HEK293 (cell line): Measurements from ENCODE around the gene STC2.

ENCODE experiments used
- CTCF ChIA-PET: fragments of 350-600 bp; formaldehyde crosslinking; extraction: SDS; loops from one replicate; lab custom pipeline; 2021; ENCODE audit warnings: antibody characterized with exemption; lab: Yijun Ruan, JAX
- POLR2A ChIA-PET: fragments of 300-600 bp; formaldehyde crosslinking; extraction: SDS; loops from one replicate; lab custom pipeline; 2020; ENCODE audit warnings: antibody characterized with exemption, inconsistent platforms; lab: Yijun Ruan, JAX
- H3K27ac ChIP-seq: fragments of 200-500 bp; sonication (Bioruptor generic); 2 replicates; pipeline ENCODE4 v1.5.1; 2014; ENCODE audit warnings: low read depth, low read length, control low read depth, inconsistent platforms; ENCODE audit errors: extremely low read depth
- H3K36me3 ChIP-seq, 2 experiments: fragments of 200-500 bp in 1 of 2; sonication (Bioruptor generic) in 1 of 2; 1 replicate in 1 of 2; 2 replicates in 1 of 2; pipeline ENCODE4 v1.5.1; 2014 to 2017; ENCODE audit warnings: inconsistent platforms in 2 of 2, low read length in 2 of 2; ENCODE audit not compliant: control insufficient read depth in 2 of 2, insufficient read depth in 1 of 2
- H3K4me1 ChIP-seq: fragments of 200-500 bp; sonication (Bioruptor generic); 2 replicates; pipeline ENCODE4 v1.5.1; 2014; ENCODE audit warnings: mild to moderate bottlenecking, low read length, inconsistent platforms; ENCODE audit not compliant: control insufficient read depth, insufficient read depth
- H3K4me3 ChIP-seq: 2 replicates; pipeline ENCODE4 v1.5.1; 2011; ENCODE audit warnings: low read depth, mild to moderate bottlenecking, control low read depth, low read length, moderate library complexity
- H3K9me3 ChIP-seq: fragments of 200-500 bp; sonication (Bioruptor generic); 2 replicates; pipeline ENCODE4 v1.5.1; 2014; ENCODE audit warnings: low read depth, low read length, inconsistent platforms; ENCODE audit not compliant: control insufficient read depth, insufficient read depth
- ELK4 ChIP-seq: IDR thresholded peaks from 2 replicates; pipeline ENCODE4 v1.6.1; 2011; ENCODE audit warnings: mild to moderate bottlenecking, low read depth, low read length, borderline replicate concordance
- HIC1 ChIP-seq: fragments of 450-650 bp; formaldehyde crosslinking; IDR thresholded peaks from 2 replicates; pipeline ENCODE4 v1.5.1; 2016; ENCODE audit warnings: missing biosample characterization, missing genetic modification characterization
- PRDM2 ChIP-seq: fragments of 450-650 bp; formaldehyde crosslinking; IDR thresholded peaks from 2 replicates; pipeline ENCODE4 v1.5.1; 2016; ENCODE audit warnings: missing biosample characterization, missing genetic modification characterization, borderline replicate concordance
- SETDB1 ChIP-seq: IDR thresholded peaks from one replicate; pipeline ENCODE4 v1.6.1; 2017; ENCODE audit warnings: mild to moderate bottlenecking, low read length, moderate library complexity, mixed read lengths; ENCODE audit not compliant: insufficient read length
- SP2 ChIP-seq: fragments of 450-650 bp; formaldehyde crosslinking; IDR thresholded peaks from 2 replicates; pipeline ENCODE4 v1.5.1; 2016; ENCODE audit warnings: missing biosample characterization, missing genetic modification characterization
- TCF7L2 ChIP-seq: IDR thresholded peaks from 2 replicates; pipeline ENCODE4 v1.6.1; 2011; ENCODE audit warnings: low read depth, mild to moderate bottlenecking, inconsistent platforms, low read length, moderate library complexity, borderline replicate concordance
- TRIM28 ChIP-seq: IDR thresholded peaks from 2 replicates; pipeline ENCODE4 v1.6.1; 2011; ENCODE audit warnings: low read length, control low read depth, borderline replicate concordance
- ZBTB21 ChIP-seq: fragments of 450-650 bp; formaldehyde crosslinking; IDR thresholded peaks from 2 replicates; pipeline ENCODE4 v1.5.1; 2017; ENCODE audit warnings: missing biosample characterization, missing genetic modification characterization
- ZBTB44 ChIP-seq: fragments of 450-650 bp; IDR thresholded peaks from 2 replicates; pipeline ENCODE4 v1.5.1; 2018; ENCODE audit warnings: missing biosample characterization, mild to moderate bottlenecking, missing genetic modification characterization
- ZBTB6 ChIP-seq: fragments of 450-650 bp; formaldehyde crosslinking; IDR thresholded peaks from 2 replicates; pipeline ENCODE4 v1.5.1; 2017; ENCODE audit warnings: missing biosample characterization, missing genetic modification characterization
- ZBTB8A ChIP-seq: fragments of 450-650 bp; formaldehyde crosslinking; IDR thresholded peaks from 2 replicates; pipeline ENCODE4 v1.5.1; 2016; ENCODE audit warnings: missing biosample characterization, missing genetic modification characterization
- ZFP69B ChIP-seq: fragments of 450-650 bp; formaldehyde crosslinking; IDR thresholded peaks from 2 replicates; pipeline ENCODE4 v1.5.1; 2016; ENCODE audit warnings: missing biosample characterization, missing genetic modification characterization
- ZIC2 ChIP-seq: fragments of 450-650 bp; formaldehyde crosslinking; IDR thresholded peaks from 2 replicates; pipeline ENCODE4 v1.5.1; 2016; ENCODE audit warnings: missing biosample characterization, missing genetic modification characterization
- ZNF112 ChIP-seq: fragments of 450-650 bp; formaldehyde crosslinking; IDR thresholded peaks from 2 replicates; pipeline ENCODE4 v1.5.0; 2017; ENCODE audit warnings: missing biosample characterization, missing genetic modification characterization
- ZNF19 ChIP-seq: fragments of 450-650 bp; formaldehyde crosslinking; IDR thresholded peaks from 2 replicates; pipeline ENCODE4; 2016; ENCODE audit warnings: missing biosample characterization, missing genetic modification characterization, low read depth
- ZNF48 ChIP-seq: fragments of 450-650 bp; formaldehyde crosslinking; IDR thresholded peaks from 2 replicates; pipeline ENCODE4 v1.5.1; 2016; ENCODE audit warnings: missing biosample characterization, missing genetic modification characterization
- ZNF501 ChIP-seq: fragments of 450-650 bp; formaldehyde crosslinking; IDR thresholded peaks from 2 replicates; pipeline ENCODE4 v1.5.1; 2016; ENCODE audit warnings: missing biosample characterization, missing genetic modification characterization
- ZNF510 ChIP-seq: fragments of 450-650 bp; formaldehyde crosslinking; IDR thresholded peaks from 2 replicates; pipeline ENCODE4 v1.5.1; 2018; ENCODE audit warnings: mild to moderate bottlenecking, missing genetic modification characterization, missing biosample characterization; ENCODE audit not compliant: insufficient replicate concordance
- ZNF530 ChIP-seq: fragments of 450-650 bp; formaldehyde crosslinking; IDR thresholded peaks from 2 replicates; pipeline ENCODE4 v1.5.1; 2016; ENCODE audit warnings: low read depth, missing biosample characterization, missing genetic modification characterization
- ZNF561 ChIP-seq: fragments of 450-650 bp; IDR thresholded peaks from 2 replicates; pipeline ENCODE4 v1.5.1; 2018; ENCODE audit warnings: missing biosample characterization, missing genetic modification characterization, borderline replicate concordance
- ZNF692 ChIP-seq: fragments of 450-650 bp; formaldehyde crosslinking; IDR thresholded peaks from 2 replicates; pipeline ENCODE4 v1.5.1; 2016; ENCODE audit warnings: missing biosample characterization, missing genetic modification characterization
- ZNF791 ChIP-seq: fragments of 450-650 bp; formaldehyde crosslinking; IDR thresholded peaks from 2 replicates; pipeline ENCODE4 v1.5.1; 2016; ENCODE audit warnings: missing biosample characterization, missing genetic modification characterization
- ZNF837 ChIP-seq: fragments of 450-650 bp; formaldehyde crosslinking; IDR thresholded peaks from 2 replicates; pipeline ENCODE4 v1.5.1; 2016; ENCODE audit warnings: missing biosample characterization, missing genetic modification characterization

Gene STC2

GRCh38 chr5:173327948-173328843 is at the start of gene STC2 (continued):
- no peak for TF ChIP-seq PRDM2 (tag by site-specific recombination)
- TF ChIP-seq ZBTB6 = peak; percentile 16; the same call in 1 of the 2 replicates
- peak; percentile 90 for TF ChIP-seq ZNF501
- TF ChIP-seq ZNF837 (tag by site-specific recombination) = peak; percentile 88; the same call in 1 of the 2 replicates
- no peak for TF ChIP-seq ZNF791 (tag by site-specific recombination)
- no peak for TF ChIP-seq ZNF19 (tag by site-specific recombination)
- TF ChIP-seq ZBTB44 (tag by site-specific recombination) = no peak
- TF ChIP-seq SP2 = peak; percentile 82
- TF ChIP-seq ZNF561 (tag by site-specific recombination) = peak; percentile 74; the same call in 1 of the 2 replicates
- peak; percentile 63; the same call in 1 of the 2 replicates for TF ChIP-seq ZIC2
- no peak for TF ChIP-seq ZNF48 (tag by site-specific recombination)
- no peak for TF ChIP-seq SETDB1
- peak; percentile 94 for TF ChIP-seq ZBTB8A
- peak; percentile 15; the same call in 1 of the 2 replicates for TF ChIP-seq ZFP69B

- Histone ChIP-seq H3K9me3 (no peaks in the 10 kb centered on the region; the same call in 1 of the 2 replicates), H3K36me3 (no peaks in the 10 kb centered on the region), H3K4me1 (no peaks in the 10 kb centered on the region), H3K4me3 (no peak overlapping the region), H3K27ac (no peak overlapping the region)
- ChIA-PET POLR2A (no interaction called here), CTCF (no interaction called here)
- no peak for TF ChIP-seq ZNF48 (tag by site-specific recombination)
- no peak for TF ChIP-seq ZNF510 (tag by site-specific recombination)
- no peak for TF ChIP-seq ZNF112 (tag by site-specific recombination)
- no peak for TF ChIP-seq ZNF692
- TF ChIP-seq ZNF530 = no peak
- no peak for TF ChIP-seq ZBTB21 (tag by site-specific recombination)
- no peak for TF ChIP-seq TCF7L2
- no peak for TF ChIP-seq ELK4
- TF ChIP-seq TRIM28 = no peak
- TF ChIP-seq HIC1 (tag by site-specific recombination) = no peak
Observed at GRCh38 chr5:173371400-173371799, 43.2 kb upstream of the STC2 start.
